Central memory CD4-positive, alpha-beta T cell (primary cell): ENCODE measurements around the gene UBAC1.
"Not testable (repeated sequence)": the region's sequence is repeated elsewhere in the genome, so short reads cannot be mapped to it uniquely, and the experiment has no call there.

ENCODE experiments used
- DNase-seq: peaks from one replicate; pipeline ENCODE4 v3.0.0; 2022

Gene UBAC1

GRCh38 chr9:135956802-135957174 lies 4.4 kb downstream of the UBAC1 start:
- no peak for DNase-seq

GRCh38 chr9:135955934-135956801 lies 5.0 kb downstream of the UBAC1 start:
- no peak for DNase-seq

GRCh38 chr9:135952664-135953206 lies 8.4 kb downstream of the UBAC1 start:
- DNase-seq: no peak

GRCh38 chr9:135951889-135952663 lies 9.1 kb downstream of the UBAC1 start:
- DNase-seq: no peak

- DNase-seq: not testable (repeated sequence)
Measured at GRCh38 chr9:135951310-135951709, 9.9 kb downstream of the UBAC1 start.

- not testable (repeated sequence) for DNase-seq
Measured at GRCh38 chr9:135950841-135951240, 10.3 kb downstream of the UBAC1 start.

- no peak for DNase-seq
Measured at GRCh38 chr9:135950135-135950682, 11.0 kb downstream of the UBAC1 start.

GRCh38 chr9:135949501-135950134 lies 11.6 kb downstream of the UBAC1 start:
- DNase-seq: no peak

- DNase-seq: no peak
Measured at GRCh38 chr9:135948968-135949367, 12.2 kb downstream of the UBAC1 start.

GRCh38 chr9:135948446-135948845 lies 12.7 kb downstream of the UBAC1 start:
- no peak for DNase-seq

- no peak for DNase-seq
Measured at GRCh38 chr9:135947582-135947981, 13.6 kb downstream of the UBAC1 start.

GRCh38 chr9:135947105-135947504 lies 14.1 kb downstream of the UBAC1 start:
- DNase-seq: not testable (repeated sequence)

GRCh38 chr9:135946392-135946994 lies 14.7 kb downstream of the UBAC1 start:
- DNase-seq: no peak

- DNase-seq: no peak
Measured at GRCh38 chr9:135945969-135946368, 15.2 kb downstream of the UBAC1 start.

GRCh38 chr9:135944444-135945252 lies 16.5 kb downstream of the UBAC1 start:
- no peak for DNase-seq

- not testable (repeated sequence) for DNase-seq
Measured at GRCh38 chr9:135943604-135944003, 17.6 kb downstream of the UBAC1 start.

- no peak for DNase-seq
Measured at GRCh38 chr9:135941288-135941995, 19.7 kb downstream of the UBAC1 start.

- peak; percentile 35 for DNase-seq
Measured at GRCh38 chr9:135939351-135940265, 21.6 kb downstream of the UBAC1 start.
